Endodermal cell (in vitro differentiated cells): ENCODE measurements around the gene SERINC2. TPM values are rescaled to one million over a fixed set of nuclear protein-coding genes. Genes with fewer than 3 reads are reported as not detected.
A peak's percentile ranks its signal among the peaks of the same experiment; 100 is the strongest.
"Not testable (repeated sequence)": the region's sequence is repeated elsewhere in the genome, so short reads cannot be mapped to it uniquely, and the experiment has no call there.

Experiments
- DNase-seq: peaks from one replicate; pipeline ENCODE4 v3.0.0-alpha.2; 2017
- H3K27ac ChIP-seq: 2 replicates; pipeline ENCODE4 v1.5.1; 2013; ENCODE audit warnings: mild to moderate bottlenecking, low read depth, low read length, moderate library complexity
- H3K27me3 ChIP-seq: 2 replicates; pipeline ENCODE4 v1.6.1; 2013; ENCODE audit warnings: mild to moderate bottlenecking, low read length, moderate library complexity; ENCODE audit not compliant: insufficient read depth, control insufficient read depth, poor library complexity, severe bottlenecking
- H3K36me3 ChIP-seq: 2 replicates; pipeline ENCODE4 v1.7.0; 2013; ENCODE audit warnings: mild to moderate bottlenecking, low read length, moderate library complexity; ENCODE audit not compliant: control insufficient read depth, insufficient read depth
- H3K4me1 ChIP-seq: one replicate; pipeline ENCODE4 v1.7.0; 2013; ENCODE audit warnings: low read length; ENCODE audit not compliant: control insufficient read depth, insufficient read depth
- H3K4me3 ChIP-seq: 2 replicates; pipeline ENCODE4 v1.5.1; 2013; ENCODE audit warnings: mild to moderate bottlenecking, low read length, moderate library complexity
- H3K9ac ChIP-seq: 2 replicates; pipeline ENCODE4 v1.6.1; 2013; ENCODE audit warnings: mild to moderate bottlenecking, low read length, moderate library complexity; ENCODE audit not compliant: poor library complexity, severe bottlenecking; ENCODE audit errors: extremely low read depth
- H3K9me3 ChIP-seq: 2 replicates; pipeline ENCODE4 v1.6.1; 2013; ENCODE audit warnings: mild to moderate bottlenecking, low read length, moderate library complexity; ENCODE audit not compliant: control insufficient read depth
- H3K27ac Mint-ChIP-seq: 2 replicates; pipeline ENCODE4 v1.8.0; 2020; ENCODE audit warnings: mixed read lengths
- H3K27me3 Mint-ChIP-seq: 2 replicates; pipeline ENCODE4 v1.8.0; 2021; ENCODE audit warnings: mild to moderate bottlenecking, mixed read lengths; ENCODE audit not compliant: insufficient read depth
- H3K36me3 Mint-ChIP-seq: 2 replicates; pipeline ENCODE4 v1.8.0; 2020; ENCODE audit warnings: low read depth, mixed read lengths
- H3K4me1 Mint-ChIP-seq: 2 replicates; pipeline ENCODE4 v1.8.0; 2020; ENCODE audit warnings: mixed read lengths
- H3K4me3 Mint-ChIP-seq: 2 replicates; pipeline ENCODE4 v1.8.0; 2020; ENCODE audit warnings: mild to moderate bottlenecking, moderate library complexity, mixed read lengths
- H3K9me3 Mint-ChIP-seq: 2 replicates; pipeline ENCODE4 v1.8.0; 2020; ENCODE audit warnings: mild to moderate bottlenecking, mixed read lengths
- CTCF ChIP-seq: fragments of 200-600 bp; sonication (generic); conservative IDR thresholded peaks from 2 replicates; pipeline ENCODE4 v1.5.0; 2021; ENCODE audit warnings: antibody characterized with exemption, mild to moderate bottlenecking
- WGBS, 2 experiments: methylation state at CpG; one replicate each; pipeline versions ENCODE4 v1.1.5 to v1.1.7; 2013; ENCODE audit warnings: missing lambda C conversion rate in 2 of 2, mixed read lengths in 1 of 2; ENCODE audit not compliant: insufficient coverage in 1 of 2, insufficient read length in 1 of 2; 5-methylcytosine and 5-hydroxymethylcytosine counted together
- total RNA-seq, 2 donors: library from RNA; stranded (reverse); fragmentation: NEBNext Ultra II Directional in 1 of 2; extraction: Animal tissue kit (Norgen Biotek cat#: 25700) in 1 of 2; gene quantifications; 2 replicates in 1 of 2; 3 replicates in 1 of 2; pipeline ENCODE4 v1.2.1, GENCODE V29; 2021

SERINC2 gene
- total RNA-seq, 2 donors from 2014 or later = 25.9 to 35.1 TPM

GRCh38 chr1:31428436-31429221 is 15.6 kb downstream of the SERINC2 start:
- Mint-ChIP-seq H3K4me1 (no peaks in the 10 kb centered on the region), H3K36me3 (peaks cover 30% of the 10 kb centered on the region), H3K4me3 (no peak overlapping the region), H3K27me3 (no peaks in the 10 kb centered on the region), H3K27ac (peak overlapping the region; percentile 48), H3K9me3 (no peaks in the 10 kb centered on the region)
- H3K9me3 ChIP-seq = no peaks in the 10 kb centered on the region
- H3K36me3 ChIP-seq = peaks cover 4% of the 10 kb centered on the region
- no peak for TF ChIP-seq CTCF
- DNase-seq = peak; percentile 44
- WGBS, 2 experiments = 92 to 94% methylated on average over 8 to 12 of the region's 12 CpGs
- no peak overlapping the region for H3K4me3 ChIP-seq
- no peaks in the 10 kb centered on the region for H3K27me3 ChIP-seq
- H3K4me1 ChIP-seq = no peaks in the 10 kb centered on the region
- no peak overlapping the region for H3K9ac ChIP-seq
- no peak overlapping the region for H3K27ac ChIP-seq

GRCh38 chr1:31429583-31429982 is 16.6 kb downstream of the SERINC2 start:
- no peak overlapping the region for H3K27ac Mint-ChIP-seq
- no peak overlapping the region for H3K4me3 Mint-ChIP-seq
- H3K36me3 ChIP-seq = peaks cover 4% of the 10 kb centered on the region
- H3K27ac ChIP-seq = no peak overlapping the region
- no peak overlapping the region for H3K9ac ChIP-seq
- H3K9me3 Mint-ChIP-seq = no peaks in the 10 kb centered on the region
- H3K36me3 Mint-ChIP-seq = peaks cover 30% of the 10 kb centered on the region
- no peaks in the 10 kb centered on the region for H3K27me3 ChIP-seq
- no peaks in the 10 kb centered on the region for H3K4me1 ChIP-seq
- 93 to 98% methylated on average over 4 to 6 of the region's 6 CpGs for WGBS, 2 experiments
- no peaks in the 10 kb centered on the region for H3K4me1 Mint-ChIP-seq
- H3K4me3 ChIP-seq = no peak overlapping the region
- H3K9me3 ChIP-seq = no peaks in the 10 kb centered on the region
- no peaks in the 10 kb centered on the region for H3K27me3 Mint-ChIP-seq
- peak; percentile 29 for DNase-seq
- no peak for TF ChIP-seq CTCF

GRCh38 chr1:31431351-31432257 is 18.6 kb downstream of the SERINC2 start:
- H3K36me3 ChIP-seq, H3K27ac ChIP-seq, H3K9ac ChIP-seq, H3K9me3 Mint-ChIP-seq, H3K4me1 ChIP-seq, H3K27me3 ChIP-seq, H3K9me3 ChIP-seq, H3K4me3 ChIP-seq, H3K4me1 Mint-ChIP-seq, H3K27ac Mint-ChIP-seq, H3K27me3 Mint-ChIP-seq, H3K4me3 Mint-ChIP-seq: not testable (repeated sequence)
- H3K36me3 Mint-ChIP-seq = peaks cover 30% of the 10 kb centered on the region
- 88 to 92% methylated on average over 2 to 3 of the region's 3 CpGs for WGBS, 2 experiments
- peak; percentile 38 for DNase-seq
